ENCODE data around the gene HCK. TPM values are rescaled to one million over a fixed set of nuclear protein-coding genes. Genes with fewer than 3 reads are reported as not detected.

HCK gene
- 10 to 100 TPM in 2 of 4 donors, 1 to 10 TPM in 2; 2.6 to 31.8 (median 10.2) TPM for total RNA-seq

- Histone ChIP-seq H3K36me3 (no peaks in the 10 kb centered on the region), H3K27me3 (peaks cover 88% of the 10 kb centered on the region), H3K9me3 (no peaks in the 10 kb centered on the region), H3K4me1 (peaks cover 0 to 21% (median 6%) of the 10 kb centered on the region in 3 donors), H3K4me3 (peak within 1 kb of the TSS; percentile 10 to 47), H3K27ac (peak within 1 kb of the TSS in 3 of 4 donors; percentile 57 to 65 (median 64))
- peak; percentile 62 for ATAC-seq
- WGBS, 2 donors (ENCODE audit: low coverage in 1 of 2): 0% methylated on average over 1 of the region's 58 CpGs; no CpG with 5 or more reads in 1 of the 2 donors
- TF ChIP-seq EP300 (IDR thresholded peaks at IDR 0.05) (no peak), POLR2A (IDR thresholded peaks at IDR 0.05) (peak; percentile 14 to 33), POLR2AphosphoS5 (IDR thresholded peaks at IDR 0.05) (no peak), CTCF (IDR thresholded peaks at IDR 0.05) (no peak)
These were observed at the start of gene HCK for GRCh38 chr20:32052090-32052777. HCK (plus strand) TSS chr20:32052242.

DNA sequence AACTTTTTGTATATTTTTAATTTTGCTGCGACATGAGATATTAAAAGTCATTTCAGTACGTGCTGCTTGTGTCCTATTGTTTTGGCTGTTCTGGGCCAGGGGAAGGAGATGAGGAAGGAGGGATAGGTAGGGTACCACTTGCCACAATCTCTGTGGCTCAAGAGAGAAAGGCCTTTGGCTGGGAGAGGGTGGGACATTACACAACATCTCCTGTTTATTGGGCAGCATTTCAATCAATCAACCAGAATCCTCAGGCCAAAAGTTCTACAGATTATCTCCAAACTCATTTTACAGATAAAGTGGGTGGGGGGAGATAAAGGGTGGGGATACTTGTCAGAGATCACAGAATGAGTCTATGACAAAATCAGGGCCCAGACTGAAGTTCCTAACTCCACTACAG lies 48.7 kb upstream of the HCK start:
- no peaks in the 10 kb centered on the region for H3K4me1 ChIP-seq
- TF ChIP-seq CTCF (IDR thresholded peaks at IDR 0.05) (no peak), POLR2A (IDR thresholded peaks at IDR 0.05) (no peak), EP300 (IDR thresholded peaks at IDR 0.05) (no peak), POLR2AphosphoS5 (IDR thresholded peaks at IDR 0.05) (no peak)
- no peaks in the 10 kb centered on the region for H3K36me3 ChIP-seq
- no peaks in the 10 kb centered on the region for H3K9me3 ChIP-seq
- no peak for ATAC-seq
- no peak overlapping the region for H3K27ac ChIP-seq
- H3K4me3 ChIP-seq: no peak overlapping the region
- peaks cover 32% of the 10 kb centered on the region for H3K27me3 ChIP-seq
- 57% methylated on average over 2 of the region's 2 CpGs; no CpG with 5 or more reads in 1 of the 2 donors for WGBS, 2 donors (ENCODE audit: low coverage in 1 of 2)

- TF ChIP-seq POLR2AphosphoS5 (IDR thresholded peaks at IDR 0.05) (no peak), CTCF (IDR thresholded peaks at IDR 0.05) (no peak), POLR2A (IDR thresholded peaks at IDR 0.05) (no peak), EP300 (IDR thresholded peaks at IDR 0.05) (no peak)
These were observed 47.1 kb upstream of the HCK start for GRCh38 chr20:32004963-32005362.

DNA sequence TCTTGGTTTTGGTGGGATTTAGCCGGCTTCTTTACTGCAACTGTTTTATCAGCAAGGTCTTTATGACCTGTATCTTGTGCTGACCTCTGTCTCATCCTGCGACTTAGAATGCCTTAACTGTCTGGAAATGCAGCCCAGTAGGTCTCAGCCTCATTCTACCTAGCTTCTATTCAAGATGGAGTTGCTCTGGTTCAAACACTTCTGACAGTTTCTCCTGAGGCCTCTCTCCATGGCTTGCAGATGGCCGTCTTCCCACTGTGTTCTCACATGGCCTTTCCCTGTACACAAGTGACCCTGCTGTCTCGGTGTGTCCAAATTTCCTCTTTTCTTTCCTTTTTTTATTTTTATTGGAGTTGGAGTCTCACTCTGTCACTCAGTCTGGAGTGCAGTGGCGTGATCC lies 46.0 kb upstream of the HCK start:
- no peak for TF ChIP-seq CTCF (IDR thresholded peaks at IDR 0.05)
- no peak for TF ChIP-seq POLR2A (IDR thresholded peaks at IDR 0.05)
- no peak for TF ChIP-seq POLR2AphosphoS5 (IDR thresholded peaks at IDR 0.05)
- TF ChIP-seq EP300 (IDR thresholded peaks at IDR 0.05): no peak
- ATAC-seq: no peak
- H3K4me1 ChIP-seq: peaks cover 0 to 5% (median 0%) of the 10 kb centered on the region in 3 donors

More at GRCh38 chr20:32004963-32005362, 47.1 kb upstream of the HCK start:
- no peaks in the 10 kb centered on the region for H3K36me3 ChIP-seq
- no peak overlapping the region for H3K4me3 ChIP-seq
- peaks cover 0 to 5% (median 0%) of the 10 kb centered on the region in 3 donors for H3K4me1 ChIP-seq
- H3K27me3 ChIP-seq: peaks cover 42% of the 10 kb centered on the region
- ATAC-seq: no peak
- no peak overlapping the region for H3K27ac ChIP-seq
- no peaks in the 10 kb centered on the region for H3K9me3 ChIP-seq

More for the DNA sequence above, 46.0 kb upstream of the HCK start:
- no peak overlapping the region for H3K4me3 ChIP-seq
- no peak overlapping the region for H3K27ac ChIP-seq
- 67 to 84% methylated on average over 4 to 5 of the region's 5 CpGs for WGBS, 2 donors (ENCODE audit: low coverage in 1 of 2)
- no peaks in the 10 kb centered on the region for H3K9me3 ChIP-seq
- peaks cover 50% of the 10 kb centered on the region for H3K27me3 ChIP-seq
- no peaks in the 10 kb centered on the region for H3K36me3 ChIP-seq

All from gastroesophageal sphincter (tissue), 4 donors.